HG03354 (cell line): ENCODE data around the gene TKFC.

ENCODE experiments used
- ATAC-seq: cut with Tn5 transposase; IDR thresholded peaks from one replicate; pipeline ENCODE4 v1.9.1; 2021; ENCODE audit warnings: mild to moderate bottlenecking; ENCODE audit not compliant: unreplicated experiment, poor library complexity, severe bottlenecking

Gene TKFC, protein sequence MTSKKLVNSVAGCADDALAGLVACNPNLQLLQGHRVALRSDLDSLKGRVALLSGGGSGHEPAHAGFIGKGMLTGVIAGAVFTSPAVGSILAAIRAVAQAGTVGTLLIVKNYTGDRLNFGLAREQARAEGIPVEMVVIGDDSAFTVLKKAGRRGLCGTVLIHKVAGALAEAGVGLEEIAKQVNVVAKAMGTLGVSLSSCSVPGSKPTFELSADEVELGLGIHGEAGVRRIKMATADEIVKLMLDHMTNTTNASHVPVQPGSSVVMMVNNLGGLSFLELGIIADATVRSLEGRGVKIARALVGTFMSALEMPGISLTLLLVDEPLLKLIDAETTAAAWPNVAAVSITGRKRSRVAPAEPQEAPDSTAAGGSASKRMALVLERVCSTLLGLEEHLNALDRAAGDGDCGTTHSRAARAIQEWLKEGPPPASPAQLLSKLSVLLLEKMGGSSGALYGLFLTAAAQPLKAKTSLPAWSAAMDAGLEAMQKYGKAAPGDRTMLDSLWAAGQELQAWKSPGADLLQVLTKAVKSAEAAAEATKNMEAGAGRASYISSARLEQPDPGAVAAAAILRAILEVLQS

GRCh38 chr11:61332797-61333549, at the start of gene TKFC, which contains the start of gene DDB1:
TSS of gene TKFC (plus strand) at chr11:61333228. CDS start at chr11:61334729, 1,501 bp downstream.
TSS of gene DDB1 (minus strand) at chr11:61333105. CDS start at chr11:61332968, 137 bp downstream.
- peak; percentile 88 for ATAC-seq

DNA sequence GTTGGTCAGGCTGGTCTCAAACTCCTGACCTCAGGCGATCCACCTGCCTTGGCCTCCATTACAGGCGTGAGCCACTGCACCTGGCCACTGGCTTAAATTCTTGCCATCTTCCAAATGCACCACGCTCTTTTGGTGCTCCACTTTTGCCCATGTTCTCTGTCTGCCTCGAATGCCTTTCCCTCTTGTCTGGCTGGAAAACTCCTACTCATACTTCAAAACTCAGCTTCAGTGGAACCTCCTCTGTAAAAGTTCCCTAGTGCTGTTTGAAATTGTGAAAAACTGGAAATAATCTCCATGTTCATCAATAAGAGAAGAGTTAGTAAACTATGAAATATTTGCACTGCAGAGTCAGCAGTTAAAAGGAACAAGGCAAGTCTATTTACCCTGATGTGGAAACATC, 49.4 kb upstream of the TKFC start:
- ATAC-seq, result no peak

DNA sequence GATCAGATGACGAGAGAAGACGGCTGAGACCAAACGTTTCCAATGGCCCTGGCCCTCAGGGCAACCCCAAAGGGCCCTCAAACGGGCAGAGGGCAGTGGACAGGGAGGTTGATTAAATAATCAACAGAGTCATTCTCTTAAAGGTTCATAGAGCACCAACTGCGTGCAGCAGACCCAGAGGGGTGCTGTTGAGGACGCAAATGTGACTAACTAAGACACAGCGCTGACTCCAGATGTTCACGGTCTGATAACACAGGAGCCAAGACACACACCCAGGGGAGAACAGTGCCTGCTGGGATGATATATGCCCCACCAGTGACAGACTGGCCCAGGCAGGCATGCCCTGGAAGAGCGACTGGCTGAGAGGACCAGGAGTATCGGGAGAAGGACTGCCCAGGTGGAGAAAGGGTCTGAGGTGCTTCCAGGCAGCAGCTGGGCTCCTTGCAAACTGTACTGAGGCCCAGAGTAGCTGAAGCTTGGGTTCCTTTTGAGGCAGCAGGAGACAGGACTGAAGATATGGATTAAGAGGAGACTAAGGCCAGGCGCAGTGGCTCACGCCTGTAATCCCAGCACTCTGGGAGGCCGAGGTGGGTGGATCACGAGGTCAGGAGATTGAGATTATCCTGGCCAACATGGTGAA, 45.6 kb upstream of the TKFC start:
- no peak for ATAC-seq

DNA sequence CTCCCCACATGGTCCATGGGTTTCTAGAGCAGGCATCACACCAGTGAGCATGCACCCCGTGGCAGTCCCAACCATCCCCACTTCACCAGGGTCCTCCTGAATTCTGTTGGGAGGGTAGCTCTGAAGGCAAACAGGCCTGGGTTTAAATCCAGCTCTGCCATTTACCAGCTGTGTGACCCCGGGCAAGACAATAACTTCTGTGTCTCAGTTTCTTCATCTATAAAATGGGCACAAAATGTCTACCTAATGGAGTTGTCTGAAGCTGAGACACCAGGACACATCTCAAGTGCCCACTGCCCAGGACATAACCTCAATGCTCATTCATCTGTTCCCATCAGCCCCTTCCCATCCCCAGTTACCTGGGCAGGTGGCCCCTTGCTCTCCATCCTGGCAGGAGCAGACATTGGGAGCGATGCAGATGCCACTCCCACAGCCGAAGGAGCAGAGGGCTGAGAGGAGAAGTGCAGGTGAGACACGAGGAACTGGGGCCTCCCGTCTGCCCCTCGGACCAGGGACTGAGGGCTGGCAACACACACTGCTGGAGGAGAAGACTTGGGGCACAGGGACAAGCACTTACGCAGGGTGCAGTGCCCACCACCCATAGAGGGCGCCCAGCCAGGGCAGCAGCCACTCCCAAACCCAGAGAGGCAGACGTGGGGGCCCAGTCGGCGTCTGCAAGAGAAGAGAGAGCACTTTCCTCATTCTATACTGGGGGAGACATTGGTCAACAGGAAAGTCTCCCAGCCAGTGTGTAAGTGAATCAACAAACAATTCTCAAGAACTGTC, 41.9 kb upstream of the TKFC start:
- ATAC-seq, result no peak

- ATAC-seq, result no peak
Measured at GRCh38 chr11:61292356-61292755, 40.7 kb upstream of the TKFC start.

DNA sequence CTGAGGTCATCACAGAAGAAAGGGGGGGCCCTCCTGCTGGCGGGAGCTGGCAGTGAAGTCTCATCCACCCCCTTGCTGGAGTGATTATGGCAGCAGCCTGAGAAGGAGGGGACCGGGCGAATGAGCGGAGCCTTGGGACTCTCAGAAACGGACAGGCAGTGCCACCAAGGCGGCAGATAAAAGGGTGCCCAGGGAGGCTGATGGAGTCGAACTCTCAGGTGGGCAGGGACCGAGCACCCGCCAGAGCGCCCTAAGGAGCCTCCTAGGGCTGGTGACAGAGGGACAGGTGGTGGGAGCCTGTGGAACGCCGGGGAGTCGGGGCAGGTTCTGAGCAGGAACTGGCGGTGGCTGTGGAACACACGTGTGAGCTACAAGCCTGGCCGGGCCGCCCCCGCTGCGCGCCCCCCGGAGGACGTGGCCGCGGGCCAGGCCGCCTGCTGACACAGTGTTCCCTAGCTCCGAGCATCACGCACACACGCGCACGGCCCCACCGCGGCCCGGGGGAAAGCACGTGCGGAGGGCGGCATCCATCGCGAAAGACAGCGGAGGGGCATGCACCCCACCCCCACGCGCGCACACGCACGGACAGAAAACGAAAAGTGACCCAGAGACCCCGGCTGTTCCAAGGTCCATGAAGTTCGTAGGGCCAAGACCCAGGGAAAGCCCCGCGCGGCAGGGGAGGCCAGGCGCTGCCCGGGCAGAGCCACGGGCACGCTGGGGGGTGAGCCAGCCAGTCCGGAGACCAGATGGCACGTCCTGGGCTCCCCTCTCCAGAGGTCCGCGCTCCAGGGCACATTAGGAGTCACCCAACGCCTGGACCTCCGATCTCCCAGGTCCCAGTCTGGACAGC, 38.9 kb upstream of the TKFC start:
- peak; percentile 39 for ATAC-seq

- peak; percentile 80 for ATAC-seq
Measured at GRCh38 chr11:61294717-61295595, 38.1 kb upstream of the TKFC start, which contains the start of gene VWCE. TSS of gene VWCE (minus strand) at chr11:61295316. CDS start at chr11:61295037, 279 bp downstream.

DNA sequence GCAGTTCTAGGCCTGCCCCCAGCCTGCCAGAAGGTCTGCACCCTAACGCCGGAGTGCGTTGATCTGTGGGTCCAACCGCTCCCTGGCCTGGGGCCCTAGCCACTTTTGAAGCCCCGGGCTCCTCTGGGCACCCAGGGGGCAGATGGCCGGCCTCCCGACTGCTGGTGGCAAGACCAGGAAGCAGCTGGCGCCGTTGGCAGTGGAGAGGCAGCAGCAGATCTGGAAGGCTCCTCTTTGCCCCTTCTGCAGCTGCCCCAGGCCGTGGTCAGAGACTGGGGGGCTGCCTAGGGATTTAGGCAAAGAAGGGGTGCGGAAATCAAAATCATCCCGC, 37.5 kb upstream of the TKFC start:
- no peak for ATAC-seq

DNA sequence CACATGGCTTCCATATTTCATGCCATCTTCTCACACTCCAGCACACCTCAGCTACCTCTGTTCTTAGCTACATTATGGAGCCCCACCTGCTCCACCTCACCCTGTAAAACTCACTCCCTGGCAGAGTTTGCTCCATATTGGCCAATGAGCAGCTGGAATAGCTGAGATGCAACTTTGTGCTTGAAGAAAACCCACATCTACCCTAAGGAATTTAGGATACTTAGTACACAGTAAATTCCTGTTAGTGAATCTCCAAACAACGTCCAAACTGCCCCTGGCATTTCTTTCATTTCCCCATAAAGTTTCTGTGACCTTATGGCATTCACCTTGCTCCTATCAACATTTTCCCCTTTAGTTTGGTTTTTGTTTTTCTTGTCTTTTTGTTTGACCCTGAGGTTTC, 35.7 kb upstream of the TKFC start:
- ATAC-seq, result no peak

DNA sequence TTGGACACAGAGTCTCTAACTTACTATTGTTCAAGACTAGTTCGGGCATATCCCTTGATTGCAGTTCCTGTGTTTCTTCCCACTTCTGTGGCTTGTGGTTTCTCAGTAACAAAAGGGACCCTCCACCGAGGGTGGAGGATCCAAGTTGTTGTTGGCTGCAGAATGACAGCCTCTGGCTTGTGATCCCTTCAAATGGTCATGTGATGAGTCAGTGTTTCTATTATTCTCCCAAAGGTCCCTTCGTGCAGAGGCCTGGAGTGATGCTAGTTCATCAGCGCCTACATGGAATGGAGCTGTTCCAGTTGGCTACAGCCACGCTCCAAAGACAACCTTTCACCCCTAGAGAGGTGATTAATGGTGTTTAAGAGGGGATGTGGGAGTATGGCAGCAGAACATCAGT, 35.3 kb upstream of the TKFC start:
- no peak for ATAC-seq

DNA sequence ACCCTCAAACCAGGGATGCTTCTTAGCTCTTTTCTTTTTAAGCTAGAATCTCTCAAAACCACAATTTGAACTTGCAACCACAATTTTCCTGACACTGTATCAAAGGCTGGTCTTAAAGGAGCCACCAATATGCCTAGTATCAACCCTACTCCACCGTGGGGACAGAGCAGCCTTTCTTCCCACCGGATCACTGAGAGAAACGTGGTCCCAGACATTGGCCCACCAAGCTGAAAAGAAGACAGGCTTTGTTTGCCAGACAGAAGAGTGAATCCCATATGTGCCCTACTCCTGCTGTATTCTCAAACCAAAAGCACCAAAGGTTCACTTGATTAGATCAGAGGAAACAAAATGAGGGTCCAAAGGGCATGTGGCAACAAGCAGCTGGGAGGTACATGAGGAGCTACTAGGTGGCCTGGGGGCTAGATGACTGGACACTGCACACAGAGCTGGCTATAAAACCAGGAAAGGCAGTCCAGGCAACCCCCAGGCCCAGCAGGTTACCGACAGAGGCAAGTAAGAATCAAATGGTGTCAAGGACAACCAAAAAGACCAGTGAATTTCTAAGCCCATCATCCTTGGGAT, 34.3 kb upstream of the TKFC start:
- no peak for ATAC-seq

DNA sequence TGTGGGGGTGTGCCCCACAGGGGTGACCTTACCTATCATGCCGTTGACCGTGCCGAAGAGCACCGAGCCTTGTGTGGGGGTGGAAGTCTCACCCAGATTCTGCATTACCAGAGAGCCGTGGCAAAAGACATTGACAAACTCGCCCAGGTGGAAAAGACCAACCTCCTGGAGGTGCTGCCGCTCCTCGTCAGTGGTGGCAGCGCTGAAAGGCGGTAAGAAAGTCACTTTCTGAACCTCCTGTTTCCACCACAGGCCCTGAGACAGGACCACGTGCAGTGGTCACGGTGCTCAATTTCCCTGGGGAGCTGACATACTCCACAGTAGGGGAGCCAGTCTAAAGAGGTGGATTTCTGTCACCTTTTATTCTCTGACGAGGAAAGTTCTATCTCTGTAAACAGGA, 30.5 kb upstream of the TKFC start:
- no peak for ATAC-seq

GRCh38 chr11:61303725-61304124, 29.3 kb upstream of the TKFC start:
- no peak for ATAC-seq

DNA sequence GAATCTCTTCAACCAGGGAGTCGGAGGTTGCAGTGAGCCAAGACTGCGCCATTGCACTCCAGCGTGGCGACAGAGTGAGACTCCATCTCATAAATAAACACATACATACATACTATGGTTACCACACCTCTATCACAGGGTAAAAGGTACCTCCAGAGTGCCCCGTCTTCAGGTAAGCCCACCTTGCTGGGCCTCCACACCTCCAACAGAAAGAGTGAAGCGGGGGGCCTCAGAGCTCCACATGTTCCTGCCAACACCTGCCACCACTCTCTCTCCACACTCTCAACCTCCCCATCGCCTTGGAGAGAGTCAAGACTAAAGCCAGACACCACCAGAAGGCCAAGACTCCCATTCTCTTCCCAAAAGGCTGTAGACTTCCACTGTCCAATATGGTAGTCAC, 27.6 kb upstream of the TKFC start:
- no peak for ATAC-seq

- ATAC-seq, result no peak
Measured at GRCh38 chr11:61306221-61306620, 26.8 kb upstream of the TKFC start.

DNA sequence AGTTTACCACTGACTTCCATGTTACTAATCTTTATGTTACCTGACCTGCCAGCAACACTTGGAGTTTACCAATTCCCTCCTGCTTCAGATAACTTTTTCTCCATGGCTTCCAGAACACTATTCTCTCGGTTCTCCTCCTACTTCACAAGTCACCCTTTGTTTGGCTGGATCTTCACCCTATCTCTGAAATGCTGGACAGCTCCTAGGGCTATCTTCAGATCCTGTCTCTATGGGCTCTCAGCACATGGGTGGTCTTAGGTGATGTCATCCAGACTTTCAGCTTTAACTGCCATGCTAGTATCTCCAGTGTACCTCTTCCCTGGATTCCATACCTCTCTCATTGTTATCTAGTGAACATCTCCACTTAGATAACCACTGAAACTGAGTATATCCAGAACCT, 25.7 kb upstream of the TKFC start:
- no peak for ATAC-seq

GRCh38 chr11:61309141-61309540, 23.9 kb upstream of the TKFC start:
- no peak for ATAC-seq
